ENCODE measurements around the gene TCF12. TPM values are rescaled to one million over a fixed set of nuclear protein-coding genes. Genes with fewer than 3 reads are reported as not detected.

Gene TCF12
- total and polyA plus RNA-seq, 2 of the 8 experiments (the other 6 are each of a cell fraction or from before 2014, with no cell fraction given): 85.8 to 101 TPM

GRCh38 chr15:57124036-57124435, 205.6 kb downstream of the TCF12 start:
- 100% methylated on average over 1 of the region's 1 CpG; no CpG with 5 or more reads in 1 of the 2 experiments for WGBS, 2 experiments (ENCODE audit: extremely low coverage in 1 of 2, insufficient coverage in 1 of 2, insufficient read length in 1 of 2, insufficient replicate concordance in 2 of 2, low coverage in 1 of 2, low lambda C conversion rate in 2 of 2, missing lambda C conversion rate in 1 of 2)
- no peak overlapping the region for H2BK120ac ChIP-seq (replicated peaks; ENCODE audit: low read depth, low read length)
- H3K79me1 ChIP-seq (ENCODE audit: low read depth, low read length): no peaks in the 10 kb centered on the region; the same call in 1 of the 2 replicates
- H3K23ac ChIP-seq (ENCODE audit: insufficient read length): no peak overlapping the region
- no peak overlapping the region for H4K91ac ChIP-seq (replicated peaks; ENCODE audit: insufficient read length, low read length)
- H3K4me3 ChIP-seq (ENCODE audit: extremely low read depth in 1 of 4, insufficient read depth in 2 of 4, low read depth in 3 of 4, low read length in 4 of 4): no peak overlapping the region
- H3K4me1 ChIP-seq (replicated peaks in 1 of 4; ENCODE audit: control insufficient read depth in 3 of 4, insufficient read depth in 4 of 4, low read length in 3 of 4): peaks cover 0 to 7% (median 0%) of the 10 kb centered on the region in 4 experiments; a peak in 1 of 7 replicates
- no peak overlapping the region for H2BK5ac ChIP-seq (ENCODE audit: low read depth, low read length)
- no peak overlapping the region for H2AK5ac ChIP-seq (ENCODE audit: low read depth, low read length)
- no peaks in the 10 kb centered on the region for H3K23me2 ChIP-seq (ENCODE audit: low read depth, low read length)
- H4K8ac ChIP-seq (ENCODE audit: extremely low read depth, insufficient read depth, low read length): no peak overlapping the region
- H4K20me1 ChIP-seq (replicated peaks in 1 of 2; ENCODE audit: control insufficient read depth in 1 of 2, insufficient read depth in 2 of 2, low read length in 2 of 2): no peaks in the 10 kb centered on the region
- no peak overlapping the region for H3K4ac ChIP-seq (replicated peaks; ENCODE audit: insufficient read length, low read depth, low read length)
- ChIA-PET POLR2A (ENCODE audit: partially characterized antibody) (interaction anchor here (0.6 to 2.3 kb wide), 2 partner anchors 11 to 204 kb away, joined by 3 to 10 read pairs; no protein-coding TSS in a partner anchor), CTCF (ENCODE audit: partially characterized antibody) (interaction anchor here (0.6 to 1.7 kb wide), 7 partner anchors 9 to 177 kb away, joined by 3 to 6 read pairs (median 3); no protein-coding TSS in a partner anchor)
- H2AFZ ChIP-seq (ENCODE audit: low read length): no peak overlapping the region
- H2BK12ac ChIP-seq (ENCODE audit: low read depth, low read length): no peak overlapping the region
- no peak overlapping the region for H3K18ac ChIP-seq (ENCODE audit: extremely low read depth, low read length)
- H3K27ac ChIP-seq (ENCODE audit: low read depth, low read length): no peak overlapping the region
- no peak overlapping the region for H3K4me2 ChIP-seq (ENCODE audit: insufficient read depth in 1 of 2, low read depth in 2 of 2, low read length in 2 of 2)
- no peak overlapping the region for H3K56ac ChIP-seq (replicated peaks; ENCODE audit: insufficient read length, low read depth, low read length)
- H4K5ac ChIP-seq (ENCODE audit: insufficient read length, low read depth, low read length): no peak overlapping the region
- no peaks in the 10 kb centered on the region for H3K36me3 ChIP-seq (ENCODE audit: control insufficient read depth in 2 of 4, insufficient read depth in 4 of 4, low read length in 3 of 4)
- H2BK20ac ChIP-seq (ENCODE audit: low read length): no peak overlapping the region
- no peak for FAIRE-seq
- H3K9me3 ChIP-seq (ENCODE audit: insufficient read depth in 2 of 2, low read depth in 1 of 2, low read length in 1 of 2): no peaks in the 10 kb centered on the region
- TF ChIP-seq MAFK (IDR thresholded peaks at IDR 0.05; ENCODE audit: low read depth, low read length): no peak
- TF ChIP-seq, protein P1, sequence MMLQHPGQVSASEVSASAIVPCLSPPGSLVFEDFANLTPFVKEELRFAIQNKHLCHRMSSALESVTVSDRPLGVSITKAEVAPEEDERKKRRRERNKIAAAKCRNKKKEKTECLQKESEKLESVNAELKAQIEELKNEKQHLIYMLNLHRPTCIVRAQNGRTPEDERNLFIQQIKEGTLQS (IDR thresholded peaks at IDR 0.05; ENCODE audit: insufficient read depth, low read depth, low read length): no peak
- no peak for TF ChIP-seq FOSL1 (IDR thresholded peaks at IDR 0.05; ENCODE audit: insufficient read depth, low read depth, low read length)
- no peak for TF ChIP-seq SAP30 (IDR thresholded peaks at IDR 0.05; ENCODE audit: insufficient read depth, insufficient replicate concordance, low read length)
- no peak for TF ChIP-seq NANOG (IDR thresholded peaks at IDR 0.05; ENCODE audit: insufficient read depth, low read depth, low read length, poor library complexity, severe bottlenecking)
- no peak for TF ChIP-seq SP4 (IDR thresholded peaks at IDR 0.05; ENCODE audit: low read length)
- no peak for TF ChIP-seq ZNF274 (IDR thresholded peaks at IDR 0.05; ENCODE audit: borderline replicate concordance, extremely low read depth, low read length)
- TF ChIP-seq CEBPB (IDR thresholded peaks at IDR 0.05; ENCODE audit: low read depth, low read length): no peak
- TF ChIP-seq SIX5 (IDR thresholded peaks at IDR 0.05; ENCODE audit: low read depth, low read length): no peak
- TF ChIP-seq CHD1 (IDR thresholded peaks at IDR 0.05; ENCODE audit: low read depth, low read length): no peak
- TF ChIP-seq CREB1 (IDR thresholded peaks at IDR 0.05): no peak
- TF ChIP-seq TAF7 (optimal IDR thresholded peaks at IDR 0.05; ENCODE audit: borderline replicate concordance, low read depth, low read length): no peak
- TF ChIP-seq POLR2AphosphoS5 (IDR thresholded peaks at IDR 0.05; ENCODE audit: low read depth, low read length): no peak
- no peak for DNase-seq (ENCODE audit: low read depth in 1 of 2, low spot score in 2 of 2)
- no peak overlapping the region for H3K14ac ChIP-seq (ENCODE audit: insufficient read length)
- peaks cover 0 to 23% of the 10 kb centered on the region in 2 experiments; a peak in 3 of 4 replicates for H3K79me2 ChIP-seq (ENCODE audit: control insufficient read depth in 1 of 2, insufficient read depth in 2 of 2, low read length in 2 of 2)
- no peak overlapping the region for H3K9ac ChIP-seq (replicated peaks in 1 of 4; ENCODE audit: extremely low read depth in 1 of 4, low read depth in 3 of 4, low read length in 3 of 4)
- H2BK15ac ChIP-seq (ENCODE audit: low read length): no peak overlapping the region
- H3K27me3 ChIP-seq (replicated peaks in 1 of 4; ENCODE audit: control insufficient read depth in 3 of 4, extremely low read depth in 1 of 4, insufficient read depth in 3 of 4, low read length in 3 of 4): no peaks in the 10 kb centered on the region
